Cardiac atrium fibroblast (primary cell): Measurements from ENCODE around the gene SLC8B1. TPM values are rescaled to one million over a fixed set of nuclear protein-coding genes. Genes with fewer than 3 reads are reported as not detected.

Source experiments
- total RNA-seq: library from RNA; depleted of rRNA; stranded (reverse); fragments of >200 nt; gene quantifications from 2 replicates; pipeline ENCODE4 v1.2.3, GENCODE V29; 2015

SLC8B1 gene
- total RNA-seq = 9.4 and 9.7 TPM in 2 replicates

GRCh38 chr12:113334786-113335539, at the start of gene SLC8B1:
Gene SLC8B1 (minus strand): TSS chr12:113335109. CDS start chr12:113332878, 2,231 bp downstream.

GRCh38 chr12:113358381-113359132, 23.6 kb upstream of the SLC8B1 start, which contains the start of gene PLBD2:
Gene PLBD2 (plus strand): TSS chr12:113358587. CDS start chr12:113358601, 14 bp downstream.

Other genes with a start within 250 kb of the SLC8B1 start
- not detected in 2 replicates for gene RASAL1, start 199.3 kb downstream of the SLC8B1 start, total RNA-seq
- not detected in 2 replicates for gene CFAP73, start 185.4 kb downstream of the SLC8B1 start, total RNA-seq
- gene DDX54, start 149.6 kb downstream of the SLC8B1 start, total RNA-seq = 27.4 and 40.3 TPM in 2 replicates
- 11.7 and 19.8 TPM in 2 replicates for gene RITA1, start 149.4 kb downstream of the SLC8B1 start, total RNA-seq
- 24.6 and 26.1 TPM in 2 replicates for gene TPCN1, start 113.6 kb downstream of the SLC8B1 start, total RNA-seq
- gene PLBD2, start 23.5 kb upstream of the SLC8B1 start, total RNA-seq = 70.9 and 85.2 TPM in 2 replicates
- gene SDS, start 68.8 kb upstream of the SLC8B1 start, total RNA-seq = not detected in 2 replicates
- 0.81 and 4.0 TPM in 2 replicates for gene SDSL, start 87.3 kb upstream of the SLC8B1 start, total RNA-seq
- not detected in 2 replicates for gene LHX5, start 136.8 kb upstream of the SLC8B1 start, total RNA-seq